ENCODE measurements around the gene NR1I2.

Gene NR1I2

GRCh38 chr3:119825820-119826219 is 43.9 kb downstream of the NR1I2 start:
- DNase-seq: no peak

GRCh38 chr3:119826711-119827608 is 45.1 kb downstream of the NR1I2 start:
- DNase-seq: no peak

GRCh38 chr3:119829420-119829819 is 47.5 kb downstream of the NR1I2 start:
- no peak for DNase-seq

- DNase-seq: no peak
These were observed 49.1 kb downstream of the NR1I2 start for GRCh38 chr3:119831022-119831421.

- no peak for DNase-seq
These were observed 50.1 kb downstream of the NR1I2 start for GRCh38 chr3:119831941-119832371.

GRCh38 chr3:119834754-119835370 is 53.0 kb downstream of the NR1I2 start:
- DNase-seq: no peak

GRCh38 chr3:119835556-119835955 is 53.7 kb downstream of the NR1I2 start:
- DNase-seq: no peak

- no peak for DNase-seq
These were observed 60.0 kb downstream of the NR1I2 start for GRCh38 chr3:119841808-119842471.

GRCh38 chr3:119849126-119849525 is 67.2 kb downstream of the NR1I2 start:
- no peak for DNase-seq

GRCh38 chr3:119856695-119857094 is 74.8 kb downstream of the NR1I2 start:
- no peak for DNase-seq

- no peak for DNase-seq
These were observed 77.1 kb downstream of the NR1I2 start for GRCh38 chr3:119858957-119859356.

GRCh38 chr3:119859728-119860127 is 77.8 kb downstream of the NR1I2 start:
- no peak for DNase-seq

GRCh38 chr3:119861681-119862080 is 79.8 kb downstream of the NR1I2 start:
- no peak for DNase-seq

- no peak for DNase-seq
These were observed 80.7 kb downstream of the NR1I2 start for GRCh38 chr3:119862616-119863015.

GRCh38 chr3:119864476-119864875 is 82.6 kb downstream of the NR1I2 start:
- DNase-seq: no peak
